Aorta (tissue), 5 donors: ENCODE data around the gene CACNA1A. TPM values are rescaled to one million over a fixed set of nuclear protein-coding genes. Genes with fewer than 3 reads are reported as not detected.

Source experiments
- ATAC-seq: fragments of 200-7000 bp; cut with Tn5 transposase; one replicate; pipeline ENCODE4 v1.9.1; 2022; ENCODE audit warnings: moderate library complexity; ENCODE audit not compliant: low FRiP score
- DNase-seq, 2 donors: peaks; one replicate each; pipeline ENCODE4 v3.0.0-alpha.2; 2020
- H3K27ac ChIP-seq, 2 donors: one replicate each; pipeline ENCODE4 v1.5.1; 2013; ENCODE audit warnings: low read length in 2 of 2, mild to moderate bottlenecking in 2 of 2, moderate library complexity in 2 of 2, control low read depth in 1 of 2, inconsistent platforms in 1 of 2, low read depth in 1 of 2
- H3K27me3 ChIP-seq, 2 donors: one replicate each; pipeline ENCODE4 v1.6.1; 2013; ENCODE audit warnings: control low read depth in 1 of 2, low read length in 1 of 2, mild to moderate bottlenecking in 1 of 2, moderate library complexity in 1 of 2; ENCODE audit not compliant: insufficient read depth in 2 of 2, control insufficient read depth in 1 of 2
- H3K36me3 ChIP-seq, 2 donors: one replicate each; pipeline ENCODE4 v1.6.1; 2013; ENCODE audit warnings: control low read depth in 1 of 2, low read length in 1 of 2, mild to moderate bottlenecking in 1 of 2; ENCODE audit not compliant: insufficient read depth in 2 of 2, control insufficient read depth in 1 of 2
- H3K4me1 ChIP-seq, 2 donors: one replicate each; pipeline ENCODE4 v1.6.1; 2013; ENCODE audit warnings: low read length in 2 of 2, control low read depth in 1 of 2, mild to moderate bottlenecking in 1 of 2, moderate library complexity in 1 of 2; ENCODE audit not compliant: insufficient read depth in 2 of 2, control insufficient read depth in 1 of 2
- H3K4me3 ChIP-seq, 2 donors: one replicate each; pipeline ENCODE4 v1.5.1; 2013; ENCODE audit warnings: low read length in 2 of 2, control low read depth in 1 of 2, mild to moderate bottlenecking in 1 of 2
- H3K9me3 ChIP-seq: one replicate; pipeline ENCODE4 v1.6.1; 2013; ENCODE audit warnings: mild to moderate bottlenecking, low read length; ENCODE audit not compliant: control insufficient read depth
- WGBS, 2 donors: extraction: QIAGEN DNeasy Blood & Tissue Kit; methylation state at CpG; one replicate each; pipeline ENCODE4 v1.1.7; 2013; 5-methylcytosine and 5-hydroxymethylcytosine counted together
- intact Hi-C, 2 donors: fragments of 100-400 bp; cut with DNase I; formaldehyde crosslinking; loops; one replicate each; pipeline versions ENCODE4 v1.14.2 to v1.15.0; 2022
- long read RNA-seq, 2 donors: library from polyadenylated mRNA; unstranded; transcript quantifications; one replicate each; pipeline ENCODE4 v2.0.0, GENCODE V29; 2020 to 2021
- polyA plus RNA-seq, 2 donors: library from polyadenylated mRNA; stranded (reverse); fragments of 200-250 nt; gene quantifications; one replicate each; pipeline ENCODE4 v1.2.3, GENCODE V29; 2013
- total RNA-seq, 2 donors: library from RNA; stranded (reverse); fragmentation: NEBNext Ultra II Directional; extraction: Animal tissue kit (Norgen Biotek cat#: 25700); gene quantifications; one replicate each; pipeline ENCODE4 v1.2.1, GENCODE V29; 2021
- donor health status: healthy with polysubstance abuse.
- donor health status: Bipolar disorder and iron deficiency.
- donor health status: DM: no; HTN: no; CAD: no.
- donor health status: DM: no; HTN: no; CAD: no.
- donor health status: DM: yes; HTN: yes; CAD: no.

CACNA1A gene
- total RNA-seq (1 to 10 TPM; 2.0 to 3.6 TPM), polyA plus RNA-seq (under 1 TPM; 0.26 to 0.63 TPM)
- long read RNA-seq, donor 1, partial matches to known transcripts, result 0 of 1 reads
- long read RNA-seq, donor 1, other reads (novel, unspliced or antisense), result 1 of 1 reads
- long read RNA-seq, donor 2, partial matches to known transcripts, result 6 of 7 reads
- long read RNA-seq, donor 2, other reads (novel, unspliced or antisense), result 1 of 7 reads

GRCh38 chr19:13506471-13506820 lies at the start of gene CACNA1A:
TSS of gene CACNA1A (minus strand) at chr19:13506479. CDS start at chr19:13506224, 255 bp downstream.
- 0 to 1% methylated on average over 18 to 21 of the region's 21 CpGs for WGBS, 2 donors
- H3K27ac ChIP-seq, result no peak within 1 kb of the TSS
- H3K4me1 ChIP-seq, result no peaks in the 10 kb centered on the region
- ATAC-seq (no peak), DNase-seq (no peak)
- H3K9me3 ChIP-seq, result no peaks in the 10 kb centered on the region
- H3K4me3 ChIP-seq, result peak within 1 kb of the TSS; percentile 1 to 47
- H3K36me3 ChIP-seq, result no peaks in the 10 kb centered on the region
- intact Hi-C loops, result no loop called here
- no peaks in the 10 kb centered on the region for H3K27me3 ChIP-seq

DNA sequence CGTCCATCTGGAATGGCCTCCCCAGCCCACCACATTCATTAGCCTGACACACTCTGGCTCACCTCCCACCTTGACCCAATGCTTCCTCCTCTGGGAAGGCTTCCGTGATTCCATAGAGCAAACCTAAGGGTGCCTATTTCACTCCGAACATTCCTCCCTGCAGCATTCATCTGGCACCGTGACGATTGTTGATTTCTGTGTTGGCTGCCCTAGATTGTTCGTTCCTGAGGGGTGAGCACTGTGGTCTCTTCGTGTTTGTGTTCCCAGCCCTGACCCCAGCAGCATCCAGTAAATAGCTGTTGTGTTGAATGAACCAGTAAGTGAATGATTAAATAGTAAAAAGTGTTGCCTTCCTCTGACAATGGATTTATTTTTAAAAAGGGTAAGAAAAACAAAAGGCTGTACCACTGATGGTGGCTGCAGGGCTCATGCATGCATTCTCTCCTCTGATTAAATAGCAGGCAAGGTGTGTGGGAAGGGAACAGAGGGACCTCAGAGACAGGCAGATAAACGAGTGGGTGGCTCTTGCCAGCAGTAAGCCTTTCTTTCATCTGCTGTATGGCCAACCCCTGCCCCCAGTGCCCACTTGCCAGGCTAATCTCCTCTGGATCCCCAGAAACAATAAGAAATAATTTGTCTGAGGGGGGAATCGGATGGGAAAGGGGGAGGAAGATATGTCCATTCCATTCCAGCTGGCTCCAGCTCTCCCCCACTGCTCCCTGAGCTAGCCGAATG lies 48.4 kb upstream of the CACNA1A start:
- 41 to 45% methylated on average over 10 of the region's 10 CpGs for WGBS, 2 donors
- Histone ChIP-seq H3K4me1 (no peaks in the 10 kb centered on the region), H3K36me3 (no peaks in the 10 kb centered on the region), H3K4me3 (no peak overlapping the region), H3K27ac (no peak overlapping the region), H3K9me3 (peaks cover under 1% of the 10 kb centered on the region), H3K27me3 (peaks cover 0 to under 1% of the 10 kb centered on the region in 2 donors)
- DNase-seq, result no peak
- ATAC-seq, result no peak
- intact Hi-C loops, result no loop called here

DNA sequence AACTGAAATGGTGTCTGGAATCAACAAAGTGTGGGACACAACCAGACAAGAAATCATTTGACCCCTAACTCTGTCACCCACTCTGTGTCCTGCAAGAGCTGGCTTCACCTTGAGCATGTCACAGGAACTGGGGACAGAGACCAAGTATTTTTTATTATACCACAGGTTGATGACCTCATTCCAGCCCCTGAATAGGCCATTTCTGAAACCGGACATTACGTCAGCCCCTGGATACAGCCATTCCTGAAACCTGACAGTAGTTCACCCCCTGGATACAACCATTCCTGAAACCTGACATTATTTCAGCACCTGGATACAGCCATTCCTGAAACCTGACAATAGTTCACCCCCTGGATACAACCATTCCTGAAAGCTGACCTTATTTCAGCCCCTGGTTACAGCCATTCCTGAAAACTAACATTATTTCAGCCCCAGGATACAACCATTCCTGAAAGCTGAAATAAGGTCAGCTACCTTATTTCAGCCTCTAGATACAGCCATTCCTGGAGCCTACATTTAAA lies 47.7 kb upstream of the CACNA1A start:
- intact Hi-C loops, result no loop called here
- H3K36me3 ChIP-seq, result no peaks in the 10 kb centered on the region
- 92 to 93% methylated on average over 2 of the region's 2 CpGs for WGBS, 2 donors
- H3K4me3 ChIP-seq, result no peak overlapping the region
- H3K27me3 ChIP-seq, result no peaks in the 10 kb centered on the region
- ATAC-seq (no peak), DNase-seq (no peak)
- no peak overlapping the region for H3K27ac ChIP-seq
- H3K4me1 ChIP-seq, result no peaks in the 10 kb centered on the region
- no peaks in the 10 kb centered on the region for H3K9me3 ChIP-seq

DNA sequence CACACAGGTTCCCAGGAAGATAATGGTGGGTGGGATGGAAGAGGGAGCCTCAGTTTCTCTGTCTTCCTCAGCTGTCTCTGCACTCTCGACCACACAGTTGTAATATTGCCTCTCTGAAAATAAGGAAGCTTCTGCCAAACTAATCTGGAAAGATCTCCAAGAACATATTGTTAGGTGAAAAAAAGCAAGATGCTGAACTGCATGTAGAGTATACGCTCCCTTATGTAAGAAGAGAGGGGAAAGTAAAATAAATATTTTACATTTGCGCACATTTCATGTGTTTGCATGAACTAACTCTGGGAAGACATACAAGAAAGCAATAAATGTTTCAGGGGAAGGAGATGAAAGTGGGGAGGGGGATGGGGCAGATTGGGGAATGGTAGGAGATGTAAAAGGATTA lies 41.9 kb upstream of the CACNA1A start:
- no peak overlapping the region for H3K27ac ChIP-seq
- H3K36me3 ChIP-seq, result no peaks in the 10 kb centered on the region
- peaks cover 6% of the 10 kb centered on the region for H3K9me3 ChIP-seq
- H3K4me1 ChIP-seq, result no peaks in the 10 kb centered on the region
- no peak overlapping the region for H3K4me3 ChIP-seq
- intact Hi-C loops, result no loop called here
- 75 to 82% methylated on average over 3 of the region's 3 CpGs for WGBS, 2 donors
- no peak for ATAC-seq
- no peak for DNase-seq
- no peaks in the 10 kb centered on the region for H3K27me3 ChIP-seq

- no peaks in the 10 kb centered on the region for H3K27me3 ChIP-seq
- intact Hi-C loops, result no loop called here
Measured at GRCh38 chr19:13547102-13547501, 40.8 kb upstream of the CACNA1A start.

DNA sequence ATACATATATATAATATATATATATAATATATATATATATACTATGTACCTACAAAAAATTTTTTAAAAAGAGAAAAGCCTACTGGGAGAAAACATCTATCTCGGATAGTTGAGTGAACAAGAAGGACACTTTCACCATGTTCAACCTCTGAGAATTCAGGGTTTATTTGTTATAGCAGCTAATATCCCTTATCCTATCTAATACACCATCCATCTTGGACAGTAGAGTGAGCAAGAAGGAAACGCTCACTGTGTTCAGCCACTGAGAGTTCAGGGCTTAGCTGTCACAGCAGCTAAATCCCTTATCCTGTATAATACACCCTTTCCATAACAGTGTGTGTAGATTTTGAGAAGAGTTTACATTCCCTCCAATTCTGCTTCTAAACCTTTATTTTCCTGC lies 38.1 kb upstream of the CACNA1A start:
- no peak overlapping the region for H3K4me3 ChIP-seq
- H3K36me3 ChIP-seq, result no peaks in the 10 kb centered on the region
- peaks cover 7% of the 10 kb centered on the region for H3K9me3 ChIP-seq
- no peak for DNase-seq
- WGBS, 2 donors, result 71 to 78% methylated on average over 2 of the region's 2 CpGs
- H3K27ac ChIP-seq, result no peak overlapping the region
- no peaks in the 10 kb centered on the region for H3K27me3 ChIP-seq
- no peaks in the 10 kb centered on the region for H3K4me1 ChIP-seq
- intact Hi-C loops, result no loop called here
- no peak for ATAC-seq

More at GRCh38 chr19:13547102-13547501, 40.8 kb upstream of the CACNA1A start:
- DNase-seq (no peak), ATAC-seq (no peak)
- Histone ChIP-seq H3K9me3 (peaks cover 7% of the 10 kb centered on the region), H3K36me3 (no peaks in the 10 kb centered on the region), H3K27ac (no peak overlapping the region), H3K4me3 (no peak overlapping the region), H3K4me1 (no peaks in the 10 kb centered on the region)

DNA sequence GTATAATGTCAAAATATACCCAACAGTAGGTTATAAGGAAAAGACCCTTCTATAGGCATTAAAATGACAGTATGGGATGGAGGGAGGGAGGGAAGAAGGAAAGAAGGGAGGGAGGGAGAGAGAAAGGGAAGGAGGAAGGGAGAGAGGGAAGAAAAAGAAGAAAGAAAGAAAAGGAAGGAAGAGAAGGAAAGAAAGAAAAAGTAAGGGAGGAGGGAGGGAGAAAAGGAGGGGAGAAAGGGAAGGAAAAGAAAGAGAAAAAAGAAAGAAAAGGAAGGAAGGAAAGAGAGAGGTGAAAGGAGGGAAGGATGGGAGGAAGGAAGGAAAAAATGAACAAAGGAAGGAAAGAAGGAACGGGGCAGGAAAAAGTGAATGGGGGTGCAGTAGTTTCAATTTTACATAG lies 35.3 kb upstream of the CACNA1A start:
- H3K36me3 ChIP-seq, result no peaks in the 10 kb centered on the region
- no peaks in the 10 kb centered on the region for H3K4me1 ChIP-seq
- DNase-seq (no peak), ATAC-seq (no peak)
- H3K27ac ChIP-seq, result no peak overlapping the region
- H3K4me3 ChIP-seq, result no peak overlapping the region
- intact Hi-C loops, result no loop called here
- H3K27me3 ChIP-seq, result no peaks in the 10 kb centered on the region
- peaks cover 9% of the 10 kb centered on the region for H3K9me3 ChIP-seq
- 73 to 78% methylated on average over 1 of the region's 1 CpG for WGBS, 2 donors

- Histone ChIP-seq H3K9me3 (peaks cover 5% of the 10 kb centered on the region), H3K4me3 (no peak overlapping the region), H3K36me3 (no peaks in the 10 kb centered on the region), H3K4me1 (no peaks in the 10 kb centered on the region), H3K27ac (no peak overlapping the region), H3K27me3 (no peaks in the 10 kb centered on the region)
- ATAC-seq (no peak), DNase-seq (no peak)
- intact Hi-C loops, result no loop called here
- 56 to 67% methylated on average over 1 of the region's 1 CpG for WGBS, 2 donors
Measured at GRCh38 chr19:13539332-13539731, 33.1 kb upstream of the CACNA1A start.
